HG02970 (cell line): ENCODE measurements around the gene LLGL2.

Experiments used
- ATAC-seq: cut with Tn5 transposase; IDR thresholded peaks from one replicate; pipeline ENCODE4 v1.9.1; 2021; ENCODE audit warnings: mild to moderate bottlenecking, moderate library complexity, moderate number of reproducible peaks; ENCODE audit not compliant: unreplicated experiment, low FRiP score

The LLGL2 gene

GRCh38 chr17:75610103-75610984, 84.8 kb downstream of the LLGL2 start:
- ATAC-seq = no peak

DNA sequence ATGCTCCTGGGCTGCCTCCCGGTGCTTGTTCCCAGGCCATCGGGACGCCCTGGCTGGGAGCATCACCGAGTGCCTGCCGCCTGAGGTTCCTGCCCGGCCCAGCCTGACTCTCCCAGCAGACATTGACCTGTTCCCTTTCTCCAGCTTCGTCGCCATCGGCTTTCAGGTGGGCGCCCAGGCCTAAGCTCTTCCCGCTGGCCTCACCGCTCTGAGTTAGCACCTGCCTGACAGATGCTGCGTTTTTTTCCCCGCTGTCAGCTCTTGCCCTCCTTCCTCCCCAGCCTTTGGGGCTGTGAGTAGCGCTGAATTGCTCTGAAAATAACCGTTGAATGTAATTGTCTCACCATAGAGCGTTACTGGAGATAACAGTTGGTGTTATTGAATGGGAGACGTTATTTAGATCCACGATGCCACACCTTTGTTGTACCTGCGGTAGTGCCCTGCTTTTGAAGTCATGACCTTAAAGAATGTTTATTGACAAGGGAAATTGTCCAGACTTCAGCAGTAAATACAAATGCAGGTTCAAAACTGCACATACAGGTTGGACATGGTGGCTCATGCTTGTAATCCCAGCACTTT, 86.4 kb downstream of the LLGL2 start:
- no peak for ATAC-seq

DNA sequence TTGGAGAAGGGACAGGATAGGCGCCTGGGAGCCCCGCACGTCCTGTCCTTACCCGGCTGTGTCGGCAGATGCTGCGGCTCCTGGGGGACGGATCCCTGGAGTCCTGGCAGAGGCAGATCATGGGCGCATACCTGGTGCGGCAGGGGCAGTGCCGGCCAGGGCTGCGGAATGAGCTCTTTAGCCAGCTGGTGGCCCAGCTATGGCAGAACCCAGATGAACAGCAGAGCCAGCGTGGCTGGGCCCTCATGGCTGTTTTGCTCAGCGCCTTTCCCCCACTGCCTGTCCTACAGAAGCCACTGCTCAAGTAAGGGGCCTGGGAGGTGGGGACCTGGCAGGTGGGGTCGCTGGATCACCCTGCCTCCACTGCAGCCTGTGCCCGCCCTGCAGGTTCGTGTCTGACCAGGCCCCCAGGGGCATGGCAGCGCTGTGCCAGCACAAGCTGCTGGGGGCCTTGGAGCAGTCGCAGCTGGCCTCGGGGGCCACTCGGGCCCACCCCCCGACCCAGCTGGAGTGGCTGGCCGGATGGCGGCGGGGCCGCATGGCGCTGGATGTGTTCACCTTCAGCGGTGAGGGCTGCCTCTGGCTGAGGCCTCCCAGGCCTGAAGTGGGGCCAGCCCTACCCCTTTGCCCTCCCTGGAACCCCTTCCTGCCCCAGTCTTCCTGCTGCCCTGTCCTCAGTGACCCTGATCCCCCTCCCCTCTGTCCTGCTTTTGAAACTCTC, 87.6 kb downstream of the LLGL2 start:
- no peak for ATAC-seq

GRCh38 chr17:75614006-75614405, 88.5 kb downstream of the LLGL2 start:
- no peak for ATAC-seq

DNA sequence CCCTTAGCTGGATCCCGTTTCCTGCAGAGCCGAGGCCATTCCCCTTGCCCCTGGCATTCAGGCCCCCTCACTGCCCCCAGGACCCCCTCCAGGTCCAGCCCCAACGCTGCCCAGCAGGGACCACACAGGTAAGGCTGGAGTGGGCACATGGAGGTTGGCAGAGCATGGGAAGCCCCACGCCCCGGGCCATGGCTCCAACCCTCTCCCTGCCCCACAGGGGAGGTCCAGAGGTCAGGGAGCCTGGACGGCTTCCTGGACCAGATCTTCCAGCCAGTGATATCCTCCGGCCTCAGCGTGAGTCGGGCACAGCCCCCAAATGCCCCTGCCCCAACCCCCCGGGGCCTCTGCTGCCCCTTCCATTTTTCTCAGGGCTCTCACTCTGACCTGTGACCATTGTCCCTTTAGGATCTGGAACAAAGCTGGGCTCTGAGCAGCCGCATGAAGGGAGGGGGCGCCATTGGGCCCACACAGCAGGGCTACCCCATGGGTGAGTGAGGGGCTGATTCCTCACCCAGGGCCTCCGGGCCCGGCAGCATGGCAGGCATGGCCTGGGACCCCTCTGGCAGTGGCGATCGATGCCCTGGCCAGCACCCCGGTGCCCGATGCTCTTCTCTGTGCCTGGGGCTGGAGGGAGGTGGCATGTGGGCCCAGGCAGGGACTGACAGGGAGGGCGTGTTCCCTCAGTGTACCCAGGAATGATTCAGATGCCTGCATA, 89.2 kb downstream of the LLGL2 start:
- ATAC-seq = no peak

- no peak for ATAC-seq
Observed at GRCh38 chr17:75615301-75615700, 89.8 kb downstream of the LLGL2 start.

DNA sequence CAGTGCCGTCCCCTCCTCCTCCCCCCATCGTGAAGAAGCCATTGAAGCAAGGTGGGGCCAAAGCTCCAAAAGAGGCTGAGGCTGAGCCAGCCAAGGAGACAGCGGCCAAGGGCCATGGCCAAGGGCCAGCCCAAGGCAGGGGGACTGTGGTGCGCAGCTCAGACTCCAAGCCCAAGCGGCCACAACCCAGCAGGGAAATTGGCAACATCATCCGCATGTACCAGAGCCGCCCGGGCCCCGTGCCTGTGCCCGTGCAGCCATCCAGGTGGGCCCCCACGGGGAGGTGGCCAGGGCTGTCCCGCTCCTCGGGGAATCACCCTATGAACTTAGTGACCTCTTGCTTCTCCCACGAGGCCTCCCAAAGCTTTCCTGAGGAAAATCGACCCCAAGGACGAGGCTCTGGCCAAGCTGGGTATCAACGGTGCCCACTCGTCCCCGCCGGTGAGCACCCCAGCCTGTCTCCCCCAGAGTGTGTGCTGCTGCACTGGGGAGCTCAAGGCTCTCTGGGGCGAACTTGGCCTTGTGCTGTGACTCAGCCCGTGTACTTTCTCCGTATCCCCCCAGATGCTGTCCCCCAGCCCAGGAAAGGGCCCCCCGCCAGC, 91.1 kb downstream of the LLGL2 start:
- no peak for ATAC-seq

DNA sequence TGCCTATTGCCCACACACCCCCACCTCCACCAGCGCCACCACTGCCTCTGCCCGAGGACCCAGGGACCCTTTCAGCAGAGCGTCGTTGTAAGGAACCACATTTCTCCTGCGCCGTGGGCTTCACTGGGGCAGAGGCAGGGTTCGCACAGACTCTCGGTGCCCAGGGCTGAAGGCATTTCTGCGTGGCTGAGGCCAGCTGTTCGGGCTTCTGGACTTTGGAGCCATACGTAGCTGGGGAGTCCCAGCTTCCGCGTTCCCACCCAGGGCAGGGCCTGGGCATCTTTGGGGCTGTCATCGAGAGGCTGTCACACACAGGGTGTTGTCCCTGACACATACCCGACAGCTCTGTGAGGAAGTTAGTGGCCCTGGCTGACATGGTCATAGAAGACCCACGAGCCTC, 91.7 kb downstream of the LLGL2 start:
- no peak for ATAC-seq

- ATAC-seq = no peak
Observed at GRCh38 chr17:75617675-75618074, 92.2 kb downstream of the LLGL2 start.

DNA sequence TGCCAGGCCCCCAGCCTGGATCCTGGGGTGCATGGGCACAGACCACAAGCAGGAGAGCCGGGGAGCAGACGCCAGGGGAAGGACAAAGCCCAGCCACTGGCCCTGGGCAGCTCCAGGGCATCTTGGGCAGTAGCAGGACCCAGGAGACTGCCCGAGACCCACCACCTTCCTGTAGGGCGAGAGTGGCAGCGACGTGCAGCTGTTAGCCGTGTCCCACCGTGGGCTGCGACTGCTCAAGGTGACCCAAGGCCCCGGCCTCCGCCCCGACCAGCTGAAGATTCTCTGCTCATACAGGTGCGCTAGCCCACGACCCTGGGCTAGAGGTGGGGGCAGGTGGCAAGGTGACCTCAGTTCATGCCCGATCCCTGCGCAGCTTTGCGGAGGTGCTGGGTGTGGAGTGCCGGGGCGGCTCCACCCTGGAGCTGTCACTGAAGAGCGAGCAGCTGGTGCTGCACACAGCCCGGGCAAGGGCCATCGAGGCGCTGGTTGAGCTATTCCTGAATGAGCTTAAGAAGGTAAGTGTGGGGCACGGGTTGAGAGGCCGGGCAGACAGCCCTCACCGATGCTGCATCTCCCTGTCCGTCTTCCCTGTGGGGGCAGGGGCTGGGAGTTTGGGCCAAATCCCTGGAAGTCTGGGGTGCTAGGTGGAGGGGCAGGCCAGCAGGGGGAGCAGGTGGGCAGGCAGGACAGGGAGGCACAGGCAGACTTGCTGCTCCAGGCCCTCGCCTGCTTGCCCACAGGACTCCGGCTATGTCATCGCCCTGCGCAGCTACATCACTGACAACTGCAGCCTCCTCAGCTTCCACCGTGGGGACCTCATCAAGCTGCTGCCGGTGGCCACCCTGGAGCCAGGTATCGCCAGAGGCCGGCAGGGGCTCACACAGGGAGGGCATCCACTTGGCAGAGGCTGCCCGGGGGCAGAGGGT, 94.3 kb downstream of the LLGL2 start:
- ATAC-seq = no peak

- ATAC-seq = no peak
Observed at GRCh38 chr17:75621489-75621888, 96.0 kb downstream of the LLGL2 start.

DNA sequence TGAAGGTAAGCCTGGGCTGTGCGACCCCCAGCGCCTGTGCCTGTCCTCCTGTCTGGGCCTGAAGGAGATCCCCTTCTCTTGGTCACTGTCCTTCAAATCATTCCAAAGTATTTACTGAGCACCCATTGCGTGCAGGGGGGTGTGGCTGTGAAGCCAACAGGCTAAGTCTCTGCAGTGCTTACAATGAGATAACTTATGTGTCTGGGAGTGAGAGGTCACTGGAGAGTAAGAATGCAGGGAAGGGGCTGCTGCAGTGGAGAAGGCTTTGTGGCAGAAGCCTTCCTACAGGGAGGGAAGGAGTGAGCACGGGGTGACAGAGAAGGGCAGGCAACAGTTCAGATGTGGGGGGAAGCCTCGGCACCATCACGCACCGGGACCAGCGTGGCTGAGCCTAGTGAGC, 96.6 kb downstream of the LLGL2 start:
- ATAC-seq = no peak

GRCh38 chr17:75622771-75623273, 97.3 kb downstream of the LLGL2 start:
- ATAC-seq = no peak

- no peak for ATAC-seq
Observed at GRCh38 chr17:75623386-75623785, 97.9 kb downstream of the LLGL2 start.

- ATAC-seq = no peak
Observed at GRCh38 chr17:75624021-75624420, 98.5 kb downstream of the LLGL2 start.
